ENCODE results near the gene MYRIP. TPM values are rescaled to one million over a fixed set of nuclear protein-coding genes. Genes with fewer than 3 reads are reported as not detected.

MYRIP gene
- total RNA-seq, 1 experiment from 2014 or later, result 1.6 TPM

DNA sequence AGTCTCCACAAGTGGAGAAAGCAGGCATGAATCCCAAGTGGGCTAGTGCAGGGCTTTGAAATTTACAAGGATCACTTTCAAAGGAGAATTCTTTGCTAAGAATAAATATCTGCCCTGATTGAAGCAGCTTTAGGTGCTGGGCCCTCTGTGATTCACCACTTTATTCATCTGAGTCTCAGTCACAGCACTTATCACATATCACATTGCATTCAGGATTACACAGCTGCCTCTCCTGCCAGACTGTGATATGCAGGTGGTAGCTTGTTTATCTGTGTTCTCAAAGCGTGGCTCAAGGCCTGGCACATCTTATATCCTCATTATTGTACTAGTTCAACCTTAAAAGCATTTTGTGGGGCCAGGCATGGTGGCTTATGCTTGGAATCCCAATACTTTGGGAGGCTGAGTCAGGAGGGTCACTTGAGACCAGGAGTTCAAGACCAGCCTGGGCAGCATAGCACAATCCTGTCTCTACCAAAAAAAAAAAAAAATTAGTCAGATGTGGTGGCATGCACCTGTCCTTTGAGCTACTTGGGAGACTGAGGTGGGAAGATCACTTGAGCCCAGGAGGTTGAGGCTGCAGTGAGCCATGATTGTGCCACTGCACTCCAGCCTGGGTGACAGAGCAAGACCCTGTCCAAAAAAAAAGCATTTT is 343.2 kb downstream of the MYRIP start:
- Mint-ChIP-seq H3K9me3 (no peaks in the 10 kb centered on the region), H3K4me3 (no peak overlapping the region), H3K27ac (no peak overlapping the region), H3K27me3 (ENCODE audit: low read depth) (no peaks in the 10 kb centered on the region), H3K4me1 (no peaks in the 10 kb centered on the region), H3K36me3 (no peaks in the 10 kb centered on the region)
- TF ChIP-seq ZNF671 (CRISPR knock-in tag; IDR thresholded peaks at IDR 0.05) (no peak), MXD4 (CRISPR knock-in tag; IDR thresholded peaks at IDR 0.05; ENCODE audit: borderline replicate concordance) (no peak)
- no peak for ATAC-seq
- no peak for DNase-seq (ENCODE audit: low spot score)
- ChIA-PET CTCF (no interaction called here), POLR2A (interaction anchor here (0.7 kb wide), 1 partner anchor 31 kb away, joined by 3 read pairs; no protein-coding TSS in a partner anchor)

- Mint-ChIP-seq H3K27ac (no peak overlapping the region), H3K9me3 (peaks cover 29% of the 10 kb centered on the region), H3K36me3 (peaks cover 14% of the 10 kb centered on the region), H3K27me3 (ENCODE audit: low read depth) (no peaks in the 10 kb centered on the region; the same call in 1 of the 2 replicates), H3K4me1 (peaks cover 10% of the 10 kb centered on the region), H3K4me3 (no peak overlapping the region)
- no peak for ATAC-seq
- POLR2A ChIA-PET, result no interaction called here
- TF ChIP-seq EMX1 (CRISPR knock-in tag; IDR thresholded peaks at IDR 0.05) (no peak), PRDM15 (CRISPR knock-in tag; IDR thresholded peaks at IDR 0.05) (no peak), ETV6 (CRISPR knock-in tag; IDR thresholded peaks at IDR 0.05) (no peak), GRHL2 (CRISPR knock-in tag; IDR thresholded peaks at IDR 0.05; ENCODE audit: insufficient replicate concordance, severe bottlenecking) (no peak), RELA (CRISPR knock-in tag; IDR thresholded peaks at IDR 0.05; ENCODE audit: borderline replicate concordance) (no peak)
- DNase-seq (ENCODE audit: low spot score), result no peak
- CTCF ChIA-PET, result no interaction called here
Observed at GRCh38 chr3:40160933-40161332, 351.5 kb downstream of the MYRIP start.

- Mint-ChIP-seq H3K4me1 (peaks cover 10% of the 10 kb centered on the region), H3K36me3 (peaks cover 14% of the 10 kb centered on the region)
- TF ChIP-seq, protein P1, sequence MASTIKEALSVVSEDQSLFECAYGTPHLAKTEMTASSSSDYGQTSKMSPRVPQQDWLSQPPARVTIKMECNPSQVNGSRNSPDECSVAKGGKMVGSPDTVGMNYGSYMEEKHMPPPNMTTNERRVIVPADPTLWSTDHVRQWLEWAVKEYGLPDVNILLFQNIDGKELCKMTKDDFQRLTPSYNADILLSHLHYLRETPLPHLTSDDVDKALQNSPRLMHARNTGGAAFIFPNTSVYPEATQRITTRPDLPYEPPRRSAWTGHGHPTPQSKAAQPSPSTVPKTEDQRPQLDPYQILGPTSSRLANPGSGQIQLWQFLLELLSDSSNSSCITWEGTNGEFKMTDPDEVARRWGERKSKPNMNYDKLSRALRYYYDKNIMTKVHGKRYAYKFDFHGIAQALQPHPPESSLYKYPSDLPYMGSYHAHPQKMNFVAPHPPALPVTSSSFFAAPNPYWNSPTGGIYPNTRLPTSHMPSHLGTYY (CRISPR knock-in tag; IDR thresholded peaks at IDR 0.05), result no peak
- TF ChIP-seq, protein P2, sequence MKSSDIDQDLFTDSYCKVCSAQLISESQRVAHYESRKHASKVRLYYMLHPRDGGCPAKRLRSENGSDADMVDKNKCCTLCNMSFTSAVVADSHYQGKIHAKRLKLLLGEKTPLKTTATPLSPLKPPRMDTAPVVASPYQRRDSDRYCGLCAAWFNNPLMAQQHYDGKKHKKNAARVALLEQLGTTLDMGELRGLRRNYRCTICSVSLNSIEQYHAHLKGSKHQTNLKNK (CRISPR knock-in tag; IDR thresholded peaks at IDR 0.05), result no peak
- TF ChIP-seq ZNF423 (CRISPR knock-in tag; IDR thresholded peaks at IDR 0.05) (no peak), CBFB (CRISPR knock-in tag; IDR thresholded peaks at IDR 0.05; ENCODE audit: low read depth) (no peak), NFYB (CRISPR knock-in tag; conservative IDR thresholded peaks at IDR 0.05; ENCODE audit: low read depth) (no peak), GRHL2 (CRISPR knock-in tag; IDR thresholded peaks at IDR 0.05; ENCODE audit: insufficient replicate concordance, severe bottlenecking) (no peak), E2F4 (CRISPR knock-in tag; IDR thresholded peaks at IDR 0.05; ENCODE audit: borderline replicate concordance, low read depth) (no peak), NR3C1 (CRISPR knock-in tag; conservative IDR thresholded peaks at IDR 0.05; ENCODE audit: low read depth) (no peak)
- TF ChIP-seq, protein P3, sequence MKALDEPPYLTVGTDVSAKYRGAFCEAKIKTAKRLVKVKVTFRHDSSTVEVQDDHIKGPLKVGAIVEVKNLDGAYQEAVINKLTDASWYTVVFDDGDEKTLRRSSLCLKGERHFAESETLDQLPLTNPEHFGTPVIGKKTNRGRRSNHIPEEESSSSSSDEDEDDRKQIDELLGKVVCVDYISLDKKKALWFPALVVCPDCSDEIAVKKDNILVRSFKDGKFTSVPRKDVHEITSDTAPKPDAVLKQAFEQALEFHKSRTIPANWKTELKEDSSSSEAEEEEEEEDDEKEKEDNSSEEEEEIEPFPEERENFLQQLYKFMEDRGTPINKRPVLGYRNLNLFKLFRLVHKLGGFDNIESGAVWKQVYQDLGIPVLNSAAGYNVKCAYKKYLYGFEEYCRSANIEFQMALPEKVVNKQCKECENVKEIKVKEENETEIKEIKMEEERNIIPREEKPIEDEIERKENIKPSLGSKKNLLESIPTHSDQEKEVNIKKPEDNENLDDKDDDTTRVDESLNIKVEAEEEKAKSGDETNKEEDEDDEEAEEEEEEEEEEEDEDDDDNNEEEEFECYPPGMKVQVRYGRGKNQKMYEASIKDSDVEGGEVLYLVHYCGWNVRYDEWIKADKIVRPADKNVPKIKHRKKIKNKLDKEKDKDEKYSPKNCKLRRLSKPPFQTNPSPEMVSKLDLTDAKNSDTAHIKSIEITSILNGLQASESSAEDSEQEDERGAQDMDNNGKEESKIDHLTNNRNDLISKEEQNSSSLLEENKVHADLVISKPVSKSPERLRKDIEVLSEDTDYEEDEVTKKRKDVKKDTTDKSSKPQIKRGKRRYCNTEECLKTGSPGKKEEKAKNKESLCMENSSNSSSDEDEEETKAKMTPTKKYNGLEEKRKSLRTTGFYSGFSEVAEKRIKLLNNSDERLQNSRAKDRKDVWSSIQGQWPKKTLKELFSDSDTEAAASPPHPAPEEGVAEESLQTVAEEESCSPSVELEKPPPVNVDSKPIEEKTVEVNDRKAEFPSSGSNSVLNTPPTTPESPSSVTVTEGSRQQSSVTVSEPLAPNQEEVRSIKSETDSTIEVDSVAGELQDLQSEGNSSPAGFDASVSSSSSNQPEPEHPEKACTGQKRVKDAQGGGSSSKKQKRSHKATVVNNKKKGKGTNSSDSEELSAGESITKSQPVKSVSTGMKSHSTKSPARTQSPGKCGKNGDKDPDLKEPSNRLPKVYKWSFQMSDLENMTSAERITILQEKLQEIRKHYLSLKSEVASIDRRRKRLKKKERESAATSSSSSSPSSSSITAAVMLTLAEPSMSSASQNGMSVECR (CRISPR knock-in tag; IDR thresholded peaks at IDR 0.05; ENCODE audit: borderline replicate concordance), result no peak
Observed at GRCh38 chr3:40162616-40163015, 353.2 kb downstream of the MYRIP start.

More at GRCh38 chr3:40162616-40163015, 353.2 kb downstream of the MYRIP start:
- no peak for DNase-seq (ENCODE audit: low spot score)
- CTCF ChIA-PET, result no interaction called here
- POLR2A ChIA-PET, result no interaction called here
- ATAC-seq, result no peak
- Mint-ChIP-seq H3K4me3 (no peak overlapping the region), H3K27ac (no peak overlapping the region), H3K9me3 (peaks cover 29% of the 10 kb centered on the region), H3K27me3 (ENCODE audit: low read depth) (no peaks in the 10 kb centered on the region; the same call in 1 of the 2 replicates)
